HG03460 (cell line): ENCODE data around the gene CLDN3.
"Not testable (repeated sequence)": the region's sequence is repeated elsewhere in the genome, so short reads cannot be mapped to it uniquely, and the experiment has no call there.

Experiments used
- ATAC-seq: cut with Tn5 transposase; IDR thresholded peaks from one replicate; pipeline ENCODE4 v1.9.1; 2021; ENCODE audit not compliant: unreplicated experiment

Gene CLDN3

DNA sequence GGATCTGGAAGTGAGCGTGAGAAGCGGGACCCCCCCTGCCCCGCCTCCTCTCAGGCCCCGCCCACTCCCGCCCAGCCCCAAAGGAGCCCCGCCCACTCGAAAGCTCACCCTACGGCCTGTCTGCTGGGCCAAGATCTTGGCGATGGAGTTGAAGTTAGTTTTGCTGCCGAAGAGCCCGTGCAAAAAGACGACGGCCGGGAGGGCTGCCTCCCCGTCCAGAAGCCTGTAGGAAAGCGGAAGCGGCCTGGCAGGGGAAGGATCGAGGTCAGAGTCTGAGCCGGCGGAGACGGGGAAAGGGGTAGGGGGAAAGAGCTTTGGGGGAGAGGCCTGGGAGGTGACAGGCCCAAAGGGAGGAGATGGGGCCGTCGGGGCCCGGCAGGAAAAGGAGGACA lies 31.9 kb downstream of the CLDN3 start:
- peak; percentile 24 for ATAC-seq

DNA sequence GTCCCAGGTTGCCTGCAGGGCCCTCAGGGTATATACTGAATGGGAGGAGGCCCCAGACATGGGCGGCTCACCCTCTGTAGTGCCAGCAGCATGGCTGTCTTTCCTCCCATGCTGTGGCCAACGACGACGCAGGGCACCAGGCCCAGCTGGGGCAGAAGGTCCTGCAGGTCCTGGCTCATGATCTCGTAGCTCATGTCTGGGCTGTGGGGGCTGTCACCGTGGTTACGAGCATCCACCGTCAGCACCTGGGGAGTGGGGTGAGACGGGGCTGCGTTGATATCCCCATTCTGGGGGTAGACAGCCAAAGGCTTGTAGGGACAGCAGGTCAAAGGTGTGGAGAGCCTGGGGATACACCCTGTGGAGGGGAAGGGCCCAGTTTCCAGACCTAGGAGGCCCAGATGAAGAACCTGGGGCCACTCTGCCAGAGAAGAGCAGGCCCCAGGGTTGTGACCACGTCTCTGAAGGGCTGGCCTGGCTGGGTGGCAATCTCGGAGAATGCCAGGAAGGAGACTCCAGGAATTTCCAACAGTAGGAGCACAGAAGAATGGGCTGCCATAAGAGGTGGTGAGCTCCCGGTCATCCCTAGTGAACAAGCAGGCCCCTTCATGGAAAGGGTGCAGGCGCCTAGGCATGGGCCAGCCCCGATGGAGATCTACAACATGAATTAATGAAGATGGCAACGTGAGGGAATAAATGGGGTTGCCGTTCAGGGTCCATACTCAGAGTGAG lies 32.4 kb downstream of the CLDN3 start:
- ATAC-seq = no peak

- ATAC-seq = no peak
Measured at GRCh38 chr7:73736885-73737284, 33.2 kb downstream of the CLDN3 start.

DNA sequence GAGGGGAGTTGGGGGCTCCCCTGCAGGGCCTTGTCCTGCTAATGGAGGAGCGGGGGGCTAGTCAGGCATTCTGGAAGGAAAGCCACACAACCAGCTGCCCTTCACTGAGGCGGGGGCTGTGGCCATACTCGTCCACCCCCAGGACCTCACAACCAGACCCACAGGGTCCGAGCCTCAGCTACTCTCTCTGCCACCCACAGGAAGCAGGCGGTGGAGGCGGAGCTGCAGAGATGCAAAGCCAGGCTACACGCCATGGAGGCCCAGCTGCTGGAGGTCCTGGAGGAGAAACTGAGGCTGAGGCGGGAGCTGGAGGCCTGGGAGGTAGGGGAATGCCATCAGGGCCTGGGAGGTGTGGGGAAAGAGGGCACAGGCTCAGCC lies 34.6 kb downstream of the CLDN3 start:
- ATAC-seq = no peak

- peak; percentile 39 for ATAC-seq
Measured at GRCh38 chr7:73734619-73735527, 35.2 kb downstream of the CLDN3 start.

DNA sequence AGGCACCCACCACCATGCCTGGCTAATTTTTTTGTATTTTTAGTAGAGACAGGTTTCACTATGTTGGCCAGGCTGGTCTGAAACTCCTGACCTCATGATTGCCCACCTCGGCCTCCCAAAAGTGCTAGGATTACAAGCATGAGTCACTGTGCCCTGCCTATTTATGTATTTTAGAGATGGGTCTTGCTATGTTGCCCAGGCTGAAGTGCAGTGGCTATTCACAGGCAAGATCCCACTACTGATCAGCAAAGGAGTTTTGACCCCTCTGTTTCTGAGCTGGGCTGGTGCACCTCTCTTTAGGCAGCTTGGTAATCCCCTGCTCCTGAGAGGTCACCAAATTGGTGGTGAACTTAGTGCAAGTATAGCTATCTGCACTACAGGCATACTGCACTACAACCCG lies 37.7 kb downstream of the CLDN3 start:
- no peak for ATAC-seq

- ATAC-seq = no peak
Measured at GRCh38 chr7:73730485-73730884, 39.6 kb downstream of the CLDN3 start.

GRCh38 chr7:73728551-73728950 lies 41.5 kb downstream of the CLDN3 start:
- ATAC-seq = no peak

DNA sequence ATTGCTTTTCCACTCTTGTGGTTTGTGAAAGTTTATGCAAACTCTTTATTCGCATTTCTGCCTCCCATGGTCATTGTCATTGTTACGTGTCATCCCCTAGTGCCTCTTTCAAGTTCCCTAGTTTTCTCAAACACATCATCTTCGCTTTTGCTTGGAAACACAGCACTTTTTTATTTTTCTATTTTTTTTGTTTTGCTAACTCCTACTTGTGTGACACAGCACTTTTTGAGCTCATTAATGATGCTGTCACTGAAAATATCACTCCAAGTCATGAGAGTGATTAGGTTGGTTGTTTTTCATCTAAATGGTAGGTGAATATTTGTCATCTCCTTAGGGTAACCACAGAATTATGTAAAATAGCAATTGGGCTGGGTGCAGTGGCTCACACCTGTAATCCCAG lies 42.1 kb downstream of the CLDN3 start:
- no peak for ATAC-seq

- peak; percentile 17 for ATAC-seq
Measured at GRCh38 chr7:73726083-73726466, 44.0 kb downstream of the CLDN3 start.

DNA sequence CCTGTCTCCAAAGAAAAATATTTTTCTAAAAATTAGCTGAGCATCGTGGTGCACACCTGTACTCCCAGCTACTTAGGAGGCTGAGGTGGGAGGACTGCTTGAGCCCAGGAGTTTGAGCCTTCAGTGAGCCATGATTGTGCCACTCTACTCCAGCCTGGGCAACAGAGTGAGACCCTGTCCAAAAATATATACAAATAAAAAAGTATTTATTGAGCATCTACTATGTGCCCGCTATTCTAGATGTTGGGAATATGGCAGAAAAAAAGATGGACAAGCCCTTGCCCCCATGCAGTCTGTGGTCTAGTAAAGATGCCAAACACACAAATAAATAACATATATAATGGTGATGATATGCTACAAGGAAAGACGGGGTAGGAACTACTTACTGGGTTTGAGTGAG lies 46.3 kb downstream of the CLDN3 start:
- no peak for ATAC-seq

DNA sequence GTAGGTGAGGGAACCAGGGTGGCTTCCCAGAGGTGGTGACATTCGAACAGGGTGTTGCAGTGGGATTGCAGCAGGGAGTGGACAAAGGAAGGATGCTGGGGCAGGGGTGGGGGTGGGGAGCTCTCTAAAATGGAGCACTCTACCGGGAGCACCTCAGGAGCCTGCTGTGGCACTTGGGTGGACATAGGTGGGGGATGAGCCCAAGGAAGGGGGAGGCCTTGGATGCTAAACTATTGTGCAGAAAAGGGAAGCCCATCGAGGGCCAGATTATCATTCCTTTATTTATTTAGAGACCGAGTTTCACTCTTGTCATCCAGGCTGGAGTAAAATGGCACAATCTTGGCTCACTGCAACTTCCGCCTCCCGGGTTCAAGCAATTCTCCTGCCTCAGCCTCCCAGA lies 47.3 kb downstream of the CLDN3 start:
- ATAC-seq = no peak

DNA sequence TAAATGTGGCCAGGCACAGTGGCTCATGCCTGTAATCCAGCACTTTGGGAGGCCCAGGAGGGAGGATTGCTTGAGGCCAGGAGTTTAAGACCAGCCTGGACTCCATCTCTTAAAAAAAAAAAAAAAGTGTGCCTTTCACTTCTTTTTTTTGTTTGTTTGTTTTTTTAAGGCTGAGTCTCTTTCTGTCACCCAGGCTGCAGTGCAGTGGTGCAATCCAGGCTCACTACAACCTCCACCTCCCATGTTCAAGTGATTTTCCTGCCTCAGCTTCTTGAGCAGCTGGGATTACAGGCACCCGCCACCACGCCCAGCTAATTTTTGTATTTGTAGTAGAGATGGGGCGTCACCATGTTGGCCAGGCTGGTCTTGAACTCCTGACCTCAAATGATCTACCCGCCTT lies 47.9 kb downstream of the CLDN3 start:
- ATAC-seq = not testable (repeated sequence)

DNA sequence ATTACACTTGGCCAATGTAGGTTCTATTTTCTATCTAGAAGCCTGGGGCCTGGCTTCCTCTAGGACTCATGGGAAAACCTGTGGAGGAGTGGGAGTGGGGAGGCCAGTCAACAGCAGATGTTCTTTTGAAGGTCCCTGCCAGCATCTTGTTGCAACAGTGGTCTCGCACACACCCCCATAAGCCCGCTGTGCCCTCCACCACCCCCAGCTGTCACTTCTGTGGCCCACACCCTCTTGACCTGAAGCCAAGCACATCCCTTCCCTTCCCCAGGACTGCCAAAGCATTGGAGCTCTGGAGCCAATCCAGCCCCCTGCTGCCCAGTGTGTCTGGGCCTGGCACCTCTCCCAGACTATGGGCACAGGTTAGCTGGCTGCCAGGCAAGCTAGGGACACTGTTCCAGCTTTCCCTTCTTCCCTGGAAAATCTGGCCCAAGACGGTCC lies 48.7 kb downstream of the CLDN3 start:
- no peak for ATAC-seq

- ATAC-seq = not testable (repeated sequence)
Measured at GRCh38 chr7:73720443-73720842, 49.6 kb downstream of the CLDN3 start.

- peak; percentile 7 for ATAC-seq
Measured at GRCh38 chr7:73719806-73720169, 50.3 kb downstream of the CLDN3 start.
